Activated gamma-delta T cell treated with anti-CD3 and anti-CD28 coated beads, Interleukin-2, amount 50 U/mL, for 16 hours (primary cell): ENCODE data around the gene NR5A1.

Source experiments
- DNase-seq: peaks from one replicate; pipeline ENCODE4 v3.0.0-alpha.2; 2020; ENCODE audit warnings: low read depth

Gene NR5A1

GRCh38 chr9:124457887-124458431 lies 49.2 kb downstream of the NR5A1 start:
- no peak for DNase-seq

DNA sequence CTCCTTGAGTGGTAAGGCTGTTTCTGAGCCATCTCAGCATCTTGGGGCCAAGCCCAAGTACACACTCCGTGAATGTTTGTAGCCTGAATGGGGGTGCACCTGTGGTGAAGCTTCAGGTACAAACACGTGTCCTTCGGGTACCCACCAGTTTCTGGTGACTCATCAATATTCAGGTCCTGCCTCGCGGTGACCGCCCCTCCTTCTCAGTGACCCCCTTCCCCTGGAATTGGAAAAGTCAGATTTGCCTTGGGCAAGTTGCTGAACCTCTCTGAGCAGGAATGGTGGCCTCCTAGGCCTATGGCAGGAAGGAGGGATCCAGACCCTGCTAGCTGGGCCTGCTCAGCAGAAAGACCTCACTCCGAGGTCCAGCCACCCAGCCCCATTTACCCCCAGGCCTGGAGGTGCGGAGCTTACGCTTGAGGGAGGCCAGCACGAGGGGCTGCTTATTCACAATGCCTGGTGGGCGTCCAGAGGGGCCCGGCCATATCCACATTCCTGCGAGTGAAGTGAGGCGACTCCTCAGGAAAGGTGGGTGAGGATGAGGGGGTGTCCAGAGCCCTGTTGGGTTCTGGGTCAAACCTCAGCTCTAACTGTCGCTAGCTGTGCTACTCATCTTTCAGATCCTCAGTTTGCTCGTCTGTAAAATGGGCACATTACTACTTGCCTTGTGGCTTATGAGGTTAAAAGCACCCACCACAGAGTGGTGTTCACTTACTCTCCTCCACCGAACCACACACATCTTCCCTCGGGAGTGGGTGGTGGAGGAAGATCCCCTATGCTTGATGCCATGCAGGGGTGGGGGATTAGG lies 49.9 kb downstream of the NR5A1 start:
- no peak for DNase-seq

- DNase-seq, result no peak
Observed at GRCh38 chr9:124456341-124457078, 50.7 kb downstream of the NR5A1 start.

DNA sequence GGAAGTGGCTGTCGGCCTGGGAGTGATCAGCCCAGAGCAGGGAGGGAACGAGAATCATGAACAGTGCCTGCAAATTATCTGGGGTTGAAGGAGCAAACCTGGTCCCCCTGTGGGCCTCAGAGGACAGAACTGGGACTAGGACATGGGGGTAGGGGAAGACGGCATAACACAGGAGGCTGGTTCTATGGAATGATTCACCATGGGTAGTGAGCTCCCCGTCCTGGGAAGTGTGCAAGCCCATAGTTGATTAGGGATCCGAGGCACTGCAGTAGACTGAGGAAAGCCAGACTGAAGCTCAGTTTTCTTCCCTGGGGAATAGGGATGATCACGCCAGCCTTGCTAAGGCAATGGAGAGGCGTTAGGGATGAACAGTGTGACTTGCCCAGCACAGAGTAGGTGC lies 51.4 kb downstream of the NR5A1 start:
- DNase-seq, result no peak

DNA sequence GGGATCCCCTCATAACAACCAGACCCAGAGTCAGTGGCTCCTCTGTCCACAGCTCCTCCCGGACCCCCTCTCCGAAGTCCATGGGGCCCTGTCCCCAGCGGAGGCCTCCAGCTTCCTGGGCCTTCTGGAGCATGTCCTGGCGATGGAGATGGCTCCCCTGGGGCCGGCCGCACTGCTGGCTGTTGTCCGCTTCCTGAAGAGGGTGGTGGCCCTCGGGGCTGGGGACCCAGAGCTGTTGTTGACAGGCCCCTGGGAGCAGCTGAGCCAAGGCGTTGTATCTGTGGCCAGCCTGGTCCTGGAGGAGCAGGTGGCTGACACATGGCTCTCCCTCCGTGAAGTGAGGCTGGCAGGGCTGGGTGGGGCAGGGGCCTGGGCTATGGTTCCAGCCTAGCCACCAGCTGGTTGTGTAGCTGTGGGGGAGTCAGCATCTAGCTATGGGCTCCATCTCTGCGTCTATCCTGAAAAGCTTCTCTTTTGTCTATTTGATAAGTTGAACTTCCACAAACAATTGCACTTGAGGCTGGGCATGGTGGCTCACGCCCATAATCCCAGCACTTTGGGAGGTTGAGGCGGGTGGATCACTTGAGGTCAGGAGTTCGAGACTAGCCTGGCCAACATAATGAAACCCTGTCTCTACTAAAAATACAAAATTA lies 52.3 kb downstream of the NR5A1 start:
- no peak for DNase-seq

DNA sequence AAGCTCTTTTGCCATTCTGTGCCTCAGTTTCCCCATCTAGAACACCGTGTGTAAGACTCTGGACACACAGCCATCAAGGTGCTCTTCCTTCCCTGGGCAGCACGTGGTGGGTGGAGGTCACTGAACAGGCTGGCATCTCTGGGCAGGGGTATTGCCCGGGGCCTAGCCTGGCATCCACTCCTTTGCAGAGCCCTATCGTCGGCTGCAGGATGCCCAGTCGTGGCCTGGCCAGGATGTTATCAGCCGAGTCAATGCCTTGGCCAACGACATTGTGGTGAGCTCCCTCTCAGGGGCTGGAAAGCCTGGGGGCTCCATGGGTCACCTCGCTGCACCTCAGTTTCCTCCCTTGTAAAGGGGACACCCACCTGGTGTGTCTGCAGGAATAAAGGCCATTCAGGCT lies 52.9 kb downstream of the NR5A1 start:
- DNase-seq, result no peak

DNA sequence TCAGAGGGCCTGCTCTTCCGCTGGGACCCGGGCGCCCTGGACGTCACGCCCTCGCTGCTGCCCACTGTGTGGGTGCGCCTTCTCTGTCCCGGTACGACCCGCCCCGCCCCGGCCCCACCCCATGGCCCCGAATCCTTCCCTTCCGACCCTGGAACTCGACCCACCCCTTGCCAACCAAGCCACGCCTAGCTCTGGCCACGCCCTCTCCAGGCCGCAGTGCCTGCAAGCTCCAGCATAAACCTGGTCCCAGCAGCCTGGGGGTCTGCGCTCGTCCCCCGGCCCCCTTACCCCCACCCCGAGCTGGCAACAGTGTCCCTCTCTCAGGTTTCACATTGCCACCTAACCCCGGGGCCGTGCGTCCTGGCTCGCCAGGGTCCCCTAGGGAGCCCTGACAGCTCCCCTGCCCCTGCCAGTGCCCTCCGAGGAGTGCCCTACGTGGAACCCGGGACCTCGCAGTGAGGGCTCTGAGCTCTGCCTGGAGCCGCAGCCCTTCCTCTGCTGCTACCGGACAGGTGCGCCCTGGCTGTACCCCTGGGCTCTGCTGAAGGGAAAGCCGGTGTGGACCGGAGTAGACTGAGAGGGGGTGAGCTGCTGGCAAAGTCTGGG lies 53.5 kb downstream of the NR5A1 start:
- DNase-seq, result no peak

GRCh38 chr9:124452841-124453585 lies 54.2 kb downstream of the NR5A1 start:
- DNase-seq, result no peak

GRCh38 chr9:124452326-124452725 lies 54.9 kb downstream of the NR5A1 start:
- no peak for DNase-seq

DNA sequence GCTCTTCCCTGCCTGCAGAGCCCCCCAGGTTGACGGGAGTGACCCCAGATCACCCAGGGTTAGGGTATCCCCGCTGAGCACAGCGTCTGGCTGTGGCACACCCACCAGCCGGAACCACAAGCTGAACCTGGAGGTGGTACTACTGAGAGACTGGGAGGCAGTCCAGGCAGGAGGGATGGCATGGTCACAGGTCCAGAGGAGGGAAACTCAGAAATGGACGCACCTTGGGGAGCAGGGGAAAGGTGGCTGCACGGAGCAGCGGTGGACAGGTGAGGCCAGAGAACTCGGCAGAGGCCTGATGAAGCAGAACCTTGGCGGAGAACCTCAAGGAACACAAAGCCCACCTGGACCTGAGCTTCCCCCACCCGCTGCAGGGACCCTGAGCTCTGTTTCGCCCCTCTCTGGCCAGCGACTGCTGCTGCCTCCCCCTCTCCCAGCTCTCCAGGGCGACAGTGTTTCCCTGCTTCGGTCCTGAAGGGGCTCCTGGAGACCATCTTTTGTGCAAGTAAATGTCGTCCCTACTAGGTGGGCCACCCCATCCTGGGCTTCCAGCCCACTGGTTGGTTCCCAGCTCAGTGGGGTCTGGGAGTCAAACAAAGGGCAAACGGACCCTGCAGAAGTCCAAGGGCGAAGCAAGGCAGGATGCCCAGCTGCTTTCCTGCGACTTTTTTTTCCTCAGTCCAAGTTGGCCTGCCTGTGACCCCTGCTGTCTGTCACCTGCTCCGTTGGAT lies 56.1 kb downstream of the NR5A1 start:
- no peak for DNase-seq

DNA sequence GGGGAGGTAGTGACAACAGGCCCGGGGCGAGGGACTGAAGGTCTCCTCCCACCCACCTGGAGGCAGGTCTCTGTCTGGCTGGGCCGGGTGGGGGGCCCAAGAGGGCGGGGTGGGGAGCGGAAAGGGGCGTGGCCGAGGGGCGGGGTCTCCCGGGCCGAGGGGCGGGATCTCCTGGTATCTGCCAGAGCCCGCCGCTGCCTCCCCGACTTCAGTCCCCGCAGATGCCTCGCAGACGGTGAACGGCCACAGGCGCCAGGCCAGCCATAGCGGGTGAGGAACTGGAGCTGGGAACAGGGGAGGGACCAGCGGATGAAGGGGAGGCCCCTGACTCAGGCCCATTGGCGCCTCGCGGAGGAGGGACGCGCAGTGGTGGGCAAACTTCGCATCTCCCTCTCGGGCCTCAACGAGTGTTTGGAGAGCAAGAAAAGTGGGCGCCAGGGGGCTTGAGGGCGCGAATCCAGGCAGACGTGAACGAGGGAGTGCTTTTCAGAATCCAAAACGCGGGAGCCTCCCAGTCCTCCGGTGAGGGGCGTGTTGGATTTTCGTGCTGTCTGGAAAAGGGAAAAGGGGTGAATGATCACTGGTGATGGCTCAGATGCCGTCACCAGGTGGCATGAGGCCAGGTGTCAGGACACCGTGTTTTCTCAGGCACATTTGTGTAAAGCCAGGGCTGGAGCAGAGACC lies 56.8 kb downstream of the NR5A1 start, which contains the start of gene ADGRD2:
Gene ADGRD2, plus strand, starts transcription at position 211 of the 684 bp plus-strand sequence. CDS start 1,216 bp downstream, outside the sequence.
- DNase-seq, result no peak

- DNase-seq, result no peak
Observed at GRCh38 chr9:124449381-124450151, 57.6 kb downstream of the NR5A1 start.

DNA sequence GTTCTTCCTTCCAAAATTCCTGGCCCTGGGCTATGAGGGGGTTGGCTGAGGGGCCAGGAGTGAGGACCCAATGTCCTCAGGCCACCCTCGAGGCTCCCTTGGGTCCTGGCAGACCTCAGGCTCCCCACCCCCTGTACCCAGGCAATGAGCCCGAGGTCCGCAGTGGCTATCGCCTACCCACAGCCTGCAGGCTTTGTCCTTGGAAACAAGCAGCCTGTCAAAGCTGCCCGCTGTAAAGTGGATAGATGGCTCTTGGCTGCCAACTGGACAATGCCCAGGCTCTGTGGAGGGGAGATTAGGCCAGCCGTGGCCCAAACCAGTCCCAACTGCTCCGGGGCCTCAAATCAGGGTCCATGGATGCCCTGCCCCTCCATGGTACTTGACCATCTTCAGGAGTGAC lies 59.2 kb downstream of the NR5A1 start:
- DNase-seq, result no peak

- DNase-seq, result no peak
Observed at GRCh38 chr9:124447297-124447661, 59.9 kb downstream of the NR5A1 start.

- no peak for DNase-seq
Observed at GRCh38 chr9:124444166-124444565, 63.0 kb downstream of the NR5A1 start.

DNA sequence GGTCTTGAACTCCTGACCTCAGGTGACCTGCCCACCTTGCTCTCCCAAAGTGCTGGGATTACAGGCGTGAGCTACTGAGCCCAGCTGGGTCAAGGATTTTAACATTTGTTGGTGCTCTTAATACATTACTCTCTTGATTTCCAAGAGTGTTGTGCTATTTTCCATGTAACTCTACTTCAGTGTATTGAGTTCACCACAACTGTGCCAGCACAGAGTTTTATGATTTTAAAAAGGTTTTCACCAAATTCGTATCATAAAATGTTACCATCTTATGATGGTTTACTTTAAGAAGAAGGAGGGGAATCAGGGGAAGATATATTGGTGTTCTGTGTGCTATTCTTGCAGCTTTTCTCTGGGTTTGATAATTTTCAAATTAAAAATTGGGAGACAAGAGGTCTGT lies 63.6 kb downstream of the NR5A1 start:
- DNase-seq, result no peak

DNA sequence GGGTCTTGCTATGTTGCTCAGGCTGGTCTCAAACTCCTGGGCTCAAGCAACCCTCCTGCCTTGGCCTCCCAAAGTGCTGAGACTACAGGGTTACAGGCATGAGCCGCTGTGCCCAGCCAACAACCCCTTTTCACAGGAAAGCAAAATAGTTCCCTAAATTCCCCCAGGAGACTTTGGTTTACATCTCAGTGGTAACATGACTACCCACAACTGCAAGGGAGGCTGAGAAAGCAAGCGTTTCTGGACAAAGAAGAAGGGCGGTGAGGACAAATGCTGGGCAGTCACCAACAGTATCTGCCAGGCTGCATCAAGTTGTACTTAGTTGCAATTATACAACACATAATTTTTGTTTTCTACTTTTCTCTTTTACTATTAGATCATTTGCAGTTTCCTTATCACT lies 64.4 kb downstream of the NR5A1 start:
- no peak for DNase-seq

DNA sequence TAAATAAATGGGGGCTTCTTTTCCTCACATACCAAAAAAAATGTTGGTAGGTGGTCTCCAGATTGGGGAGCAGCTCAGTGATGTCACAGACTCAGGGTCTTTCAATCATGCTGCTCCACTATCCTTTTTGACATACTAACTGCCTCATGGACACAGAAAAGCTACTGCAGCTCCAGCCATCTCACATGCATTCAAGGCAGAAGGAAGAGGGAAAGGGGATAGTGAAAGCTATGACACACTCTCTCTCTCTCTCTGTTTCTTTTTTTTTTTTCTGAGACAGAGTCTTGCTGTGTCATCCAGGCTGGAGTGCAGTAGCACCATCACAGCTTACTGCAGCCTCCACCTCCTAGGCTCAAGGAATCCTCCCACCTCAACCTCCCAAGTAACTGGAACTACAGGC lies 64.8 kb downstream of the NR5A1 start:
- no peak for DNase-seq

DNA sequence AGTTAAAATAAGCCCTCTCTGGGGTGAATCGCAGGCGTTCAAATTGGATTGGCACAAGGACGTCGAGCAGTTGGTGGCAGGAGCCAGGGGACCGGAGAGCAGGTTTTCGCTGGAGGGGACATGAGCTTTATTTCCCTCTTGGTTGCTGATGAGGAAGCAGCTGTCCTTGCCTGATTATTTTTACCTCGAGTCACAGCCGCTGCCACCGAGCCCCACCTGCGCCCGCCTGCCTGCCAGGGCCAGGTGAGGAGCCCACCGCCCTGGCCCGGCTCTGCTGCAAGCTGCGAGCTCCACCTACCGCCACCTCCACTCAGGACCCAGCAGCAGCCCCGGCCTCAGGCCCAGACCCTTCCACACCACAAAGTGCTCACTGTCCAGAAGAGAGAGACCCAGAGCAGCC lies 65.9 kb downstream of the NR5A1 start:
- no peak for DNase-seq
